GM19395 (cell line): ENCODE measurements around the gene KIAA1614.
"Not testable (repeated sequence)": the region's sequence is repeated elsewhere in the genome, so short reads cannot be mapped to it uniquely, and the experiment has no call there.

Source experiments
- ATAC-seq: cut with Tn5 transposase; IDR thresholded peaks from one replicate; pipeline ENCODE4 v1.9.1; 2021; ENCODE audit warnings: mild to moderate bottlenecking, moderate library complexity; ENCODE audit not compliant: unreplicated experiment

The KIAA1614 gene

GRCh38 chr1:180959620-180960019 lies 46.9 kb downstream of the KIAA1614 start:
- ATAC-seq, result not testable (repeated sequence)

DNA sequence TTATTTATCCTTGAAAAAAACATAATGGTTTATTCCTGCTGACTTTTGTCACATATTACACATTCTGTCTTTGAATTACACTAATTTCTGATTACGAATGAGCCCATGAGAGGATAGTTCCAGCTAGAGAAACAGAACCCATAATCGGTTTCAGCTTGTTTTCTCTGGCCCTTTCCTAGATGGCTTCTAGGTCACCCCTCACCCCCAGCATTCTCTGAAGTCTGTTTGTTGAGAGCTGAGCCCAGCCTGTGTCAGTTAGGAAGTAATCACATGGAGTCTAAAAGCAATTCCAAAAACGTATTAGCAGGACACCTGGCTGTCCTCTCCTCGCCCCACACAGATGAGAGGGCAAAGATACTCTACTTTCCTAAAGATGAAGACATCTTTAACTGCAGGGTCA lies 48.9 kb downstream of the KIAA1614 start:
- ATAC-seq, result no peak

- ATAC-seq, result no peak
These were observed 49.5 kb downstream of the KIAA1614 start for GRCh38 chr1:180962178-180962577.

- no peak for ATAC-seq
These were observed 51.4 kb downstream of the KIAA1614 start for GRCh38 chr1:180964056-180964455.

DNA sequence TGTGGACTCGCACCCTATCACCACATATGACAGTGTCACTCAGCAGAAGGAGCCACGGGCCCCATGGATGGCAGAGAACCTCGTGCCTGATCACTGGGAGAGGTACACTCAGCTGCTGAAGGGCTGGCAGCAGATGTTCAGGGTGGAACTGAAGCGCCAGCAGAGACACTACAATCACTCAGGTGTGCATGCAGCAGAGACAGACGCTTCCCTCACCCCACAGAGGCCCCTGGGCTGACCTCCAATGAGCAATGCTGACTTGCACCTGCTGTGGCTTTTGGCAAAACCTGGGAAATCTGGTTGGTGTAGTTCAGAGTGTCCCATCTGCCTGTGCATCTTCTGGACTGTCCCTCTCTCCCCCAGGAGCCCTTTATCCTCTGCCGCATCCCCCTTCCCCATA lies 51.9 kb downstream of the KIAA1614 start:
- ATAC-seq, result no peak

DNA sequence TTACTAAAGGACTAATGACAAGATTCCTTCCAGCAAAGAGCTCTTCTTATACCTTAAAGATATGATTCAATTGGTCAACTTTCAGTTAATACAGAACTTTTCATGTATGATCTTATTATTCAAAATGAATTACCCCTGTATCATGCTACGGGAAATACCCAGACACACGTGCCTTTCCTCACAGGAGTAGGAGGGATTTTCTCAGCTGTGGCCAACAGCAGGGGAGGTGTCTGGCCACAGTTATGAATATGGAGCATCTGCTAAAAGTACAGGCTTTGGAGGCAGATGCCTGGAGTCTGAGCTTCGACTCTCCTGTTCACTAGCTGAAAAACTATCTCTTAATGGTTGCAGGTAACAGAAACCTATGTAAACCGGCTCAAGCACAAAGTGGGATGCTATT lies 53.6 kb downstream of the KIAA1614 start:
- no peak for ATAC-seq

DNA sequence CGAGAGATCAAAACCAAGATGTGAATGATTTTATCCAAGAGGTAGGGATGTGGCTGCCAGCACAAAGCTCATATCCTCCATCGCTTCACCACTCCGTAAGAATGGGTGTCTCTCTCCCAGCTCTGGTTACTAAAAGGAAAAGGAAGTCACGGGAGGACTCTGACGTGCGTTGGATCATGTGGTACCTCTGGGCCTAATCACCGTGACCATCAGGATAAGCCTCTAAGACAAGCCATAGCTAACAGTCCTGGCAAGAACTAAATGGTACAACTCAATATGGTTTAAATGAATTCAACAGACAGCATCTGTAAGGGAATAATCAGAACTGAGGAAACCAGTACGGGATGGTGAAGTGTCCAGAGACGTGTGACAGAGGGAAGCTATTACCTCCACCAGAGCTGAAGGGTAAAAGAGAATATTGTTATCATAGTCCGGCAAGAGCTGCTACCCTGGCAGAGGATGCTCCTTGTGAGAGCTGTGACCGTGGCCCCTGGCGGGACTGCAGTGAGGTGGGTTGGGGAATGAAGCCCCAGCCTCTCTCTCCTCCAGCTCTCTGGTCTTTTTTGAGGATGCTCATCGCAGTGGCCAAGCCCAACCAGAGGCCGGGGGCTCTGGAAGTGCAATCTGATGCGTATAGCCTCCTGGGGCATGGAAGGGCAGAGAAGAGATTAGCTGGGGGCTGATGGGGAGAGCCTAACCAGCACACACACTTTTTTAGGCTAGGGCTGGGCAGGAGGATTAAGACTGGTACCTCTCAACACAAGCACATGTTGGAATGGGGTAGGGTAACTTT lies 54.2 kb downstream of the KIAA1614 start:
- no peak for ATAC-seq

DNA sequence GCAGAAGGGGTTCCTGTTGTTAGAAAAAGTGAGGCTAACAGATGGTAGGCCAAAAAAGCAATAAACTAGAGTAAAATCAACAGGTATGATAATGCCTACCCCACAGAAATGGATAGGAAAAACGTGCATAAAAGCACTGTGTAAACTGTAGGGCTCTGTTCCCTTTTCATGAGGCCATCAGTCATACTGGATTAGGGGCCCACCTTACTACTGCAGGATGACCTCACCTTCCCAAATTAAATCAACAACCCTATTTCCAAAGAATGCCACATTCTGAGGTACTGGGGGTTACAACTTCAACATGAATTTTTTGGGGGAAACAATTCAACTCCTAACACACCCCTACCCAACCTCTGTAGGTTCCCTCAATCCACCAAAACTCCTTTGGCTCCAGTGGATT lies 54.9 kb downstream of the KIAA1614 start:
- no peak for ATAC-seq

GRCh38 chr1:180968834-180969233 lies 56.1 kb downstream of the KIAA1614 start:
- not testable (repeated sequence) for ATAC-seq

DNA sequence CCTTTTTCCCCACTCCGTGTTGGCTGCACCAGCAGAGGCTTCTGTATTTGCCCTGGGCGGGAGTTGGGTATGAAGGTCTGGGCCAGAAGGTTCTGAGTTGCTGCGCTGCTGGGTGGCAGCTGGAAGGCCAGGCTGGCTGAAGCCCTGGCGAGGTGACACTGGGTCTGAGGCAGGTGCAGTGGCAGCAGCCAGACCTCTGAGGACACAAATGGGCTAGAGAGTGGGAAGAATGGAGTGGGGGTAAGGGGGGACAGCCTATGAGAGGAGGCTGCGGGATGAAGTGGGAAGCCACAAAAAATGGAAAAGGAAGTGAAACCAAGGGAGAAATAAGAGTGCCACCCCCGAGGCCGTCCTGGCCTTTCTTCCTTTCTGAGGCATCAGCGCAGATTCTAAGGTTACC lies 56.7 kb downstream of the KIAA1614 start:
- no peak for ATAC-seq

GRCh38 chr1:180970333-180971079 lies 57.8 kb downstream of the KIAA1614 start:
- no peak for ATAC-seq

- ATAC-seq, result no peak
These were observed 58.7 kb downstream of the KIAA1614 start for GRCh38 chr1:180971273-180971997.

DNA sequence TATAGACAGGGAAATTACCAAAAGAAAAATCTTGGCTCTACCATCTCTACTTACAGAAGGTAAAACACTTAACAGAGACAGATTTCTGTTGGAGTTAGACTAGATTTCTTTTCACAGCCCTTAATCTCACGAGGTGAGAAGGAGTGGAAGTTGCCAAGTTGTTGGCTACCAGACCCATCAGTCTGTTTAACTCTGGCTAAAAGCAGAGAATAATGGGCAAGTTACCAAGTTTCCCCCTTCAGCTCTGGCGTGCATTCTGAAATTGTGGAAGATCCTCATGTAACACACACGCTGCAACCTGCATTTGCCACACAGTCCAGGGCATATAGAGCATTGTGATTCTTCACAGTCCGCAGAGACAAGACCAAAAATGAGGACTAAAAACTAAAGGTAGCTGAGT lies 60.7 kb downstream of the KIAA1614 start:
- no peak for ATAC-seq

DNA sequence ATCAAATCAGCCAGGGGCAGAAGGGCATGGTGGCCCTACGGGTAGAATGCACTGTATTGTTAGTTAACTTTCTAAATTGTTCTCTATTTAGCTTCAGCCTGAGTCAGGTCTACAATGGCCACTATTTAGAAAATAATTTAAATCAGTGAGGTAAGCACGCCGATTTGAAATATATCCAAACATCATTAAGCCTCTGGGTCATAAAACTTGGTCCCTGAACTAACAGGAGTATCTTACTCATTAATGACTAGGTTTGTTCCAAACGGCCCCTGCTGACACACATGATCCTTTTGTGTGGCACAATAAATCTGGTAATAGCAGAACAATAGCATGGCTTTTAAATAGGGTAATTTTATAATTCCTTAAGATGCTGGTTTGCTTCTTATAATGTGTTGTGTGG lies 61.5 kb downstream of the KIAA1614 start:
- no peak for ATAC-seq

- ATAC-seq, result no peak
These were observed 62.9 kb downstream of the KIAA1614 start for GRCh38 chr1:180975551-180975950.

DNA sequence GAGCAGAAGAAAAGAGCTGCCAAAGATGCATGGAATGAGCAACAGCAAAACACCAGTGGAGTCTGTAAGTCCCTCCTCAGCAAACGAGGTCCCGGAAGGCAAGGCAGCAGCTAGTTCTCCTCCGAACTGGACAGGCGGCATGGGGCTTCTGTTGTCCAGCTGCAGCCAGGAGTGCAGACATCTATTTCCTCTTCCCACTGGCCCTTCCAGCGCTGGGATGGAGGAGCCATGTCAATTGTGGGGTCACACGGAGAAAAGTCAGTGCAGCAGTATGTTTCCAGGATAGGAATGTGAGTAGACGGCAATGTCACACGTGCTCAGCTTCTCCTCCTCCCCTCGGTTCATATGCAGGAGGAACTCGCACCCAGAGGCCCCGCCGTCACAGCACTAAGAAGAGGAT lies 63.5 kb downstream of the KIAA1614 start:
- ATAC-seq, result no peak

- no peak for ATAC-seq
These were observed 64.1 kb downstream of the KIAA1614 start for GRCh38 chr1:180976732-180977357.

- ATAC-seq, result peak; percentile 92
These were observed 69.1 kb downstream of the KIAA1614 start for GRCh38 chr1:180981596-180982387.

- ATAC-seq, result no peak
These were observed 69.7 kb downstream of the KIAA1614 start for GRCh38 chr1:180982422-180982821.

- no peak for ATAC-seq
These were observed 75.6 kb downstream of the KIAA1614 start for GRCh38 chr1:180988253-180988752.
